NOMO-1 treated with dmso at 0.1 percent for 144 hours (cell line): Measurements from ENCODE around the gene LCN6.
"Not testable (repeated sequence)": the region's sequence is repeated elsewhere in the genome, so short reads cannot be mapped to it uniquely, and the experiment has no call there.

Source experiments
- DNase-seq: peaks from one replicate; lab custom pipeline; 2025; ENCODE audit not compliant: unreplicated experiment; lab: John Stamatoyannopoulos, UW

LCN6 gene

GRCh38 chr9:136760424-136760823 is 12.1 kb upstream of the LCN6 start:
- DNase-seq: no peak

DNA sequence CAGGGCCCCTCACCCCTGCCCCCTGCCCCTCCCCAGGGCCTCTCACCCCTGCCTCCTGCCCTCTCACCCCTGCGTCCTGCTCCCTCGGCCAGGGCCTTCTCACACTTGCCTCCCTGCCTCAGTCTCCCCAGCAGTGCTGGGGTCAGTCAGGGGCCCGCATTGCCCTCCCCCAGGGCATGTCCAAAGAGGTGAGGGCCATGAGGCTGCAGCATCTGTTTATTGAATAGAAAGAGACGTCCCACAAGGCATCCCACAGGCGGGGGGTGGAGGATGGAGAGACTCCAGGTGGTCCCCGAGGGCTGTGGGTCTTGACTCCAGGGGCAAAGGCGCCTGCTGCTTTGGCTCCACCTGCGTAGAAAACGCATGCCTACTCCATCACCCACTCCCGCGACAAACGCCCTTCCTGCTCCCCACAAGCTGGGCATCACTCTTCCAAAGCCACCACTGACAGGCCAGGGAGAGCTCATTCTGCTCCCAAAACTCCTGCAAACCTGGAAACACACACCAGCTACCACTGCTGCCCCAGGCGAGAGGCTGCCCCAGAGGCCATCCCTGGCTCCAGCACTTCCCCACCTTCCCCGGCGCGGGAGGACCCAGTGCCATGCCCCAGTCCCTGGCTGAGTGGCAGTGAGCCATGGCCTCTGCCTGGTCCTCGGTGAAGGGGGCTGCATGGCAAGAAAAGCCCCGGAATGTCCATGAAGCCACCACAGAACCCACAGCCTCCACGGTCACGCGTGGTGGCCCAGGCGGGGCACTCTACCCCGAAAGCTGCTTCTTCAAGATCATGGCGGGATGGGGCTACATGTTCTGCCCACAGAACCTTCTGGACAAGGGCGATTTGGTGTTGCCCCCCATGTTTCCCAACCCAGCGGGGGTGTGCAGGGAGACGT is 11.4 kb upstream of the LCN6 start:
- no peak for DNase-seq

- no peak for DNase-seq
Observed at GRCh38 chr9:136759001-136759400, 10.7 kb upstream of the LCN6 start.

- DNase-seq: no peak
Observed at GRCh38 chr9:136757751-136758140, 9.4 kb upstream of the LCN6 start.

GRCh38 chr9:136757328-136757727 is 9.0 kb upstream of the LCN6 start:
- DNase-seq: no peak

- no peak for DNase-seq
Observed at GRCh38 chr9:136756836-136757235, 8.5 kb upstream of the LCN6 start.

DNA sequence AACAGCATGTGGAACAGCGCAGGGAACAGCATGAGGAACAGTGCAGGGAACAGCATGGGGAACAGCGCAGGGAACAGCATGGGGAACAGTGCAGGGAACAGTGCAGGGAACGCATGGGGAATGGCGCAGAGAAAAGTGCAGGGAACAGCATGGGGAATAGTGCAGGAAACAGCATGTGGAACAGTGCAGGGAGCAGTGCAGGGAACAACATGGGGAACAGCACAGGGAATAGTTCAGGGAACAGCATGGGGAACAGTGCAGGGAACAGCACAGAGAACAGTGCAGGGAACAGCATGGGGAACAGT is 7.8 kb upstream of the LCN6 start:
- no peak for DNase-seq

DNA sequence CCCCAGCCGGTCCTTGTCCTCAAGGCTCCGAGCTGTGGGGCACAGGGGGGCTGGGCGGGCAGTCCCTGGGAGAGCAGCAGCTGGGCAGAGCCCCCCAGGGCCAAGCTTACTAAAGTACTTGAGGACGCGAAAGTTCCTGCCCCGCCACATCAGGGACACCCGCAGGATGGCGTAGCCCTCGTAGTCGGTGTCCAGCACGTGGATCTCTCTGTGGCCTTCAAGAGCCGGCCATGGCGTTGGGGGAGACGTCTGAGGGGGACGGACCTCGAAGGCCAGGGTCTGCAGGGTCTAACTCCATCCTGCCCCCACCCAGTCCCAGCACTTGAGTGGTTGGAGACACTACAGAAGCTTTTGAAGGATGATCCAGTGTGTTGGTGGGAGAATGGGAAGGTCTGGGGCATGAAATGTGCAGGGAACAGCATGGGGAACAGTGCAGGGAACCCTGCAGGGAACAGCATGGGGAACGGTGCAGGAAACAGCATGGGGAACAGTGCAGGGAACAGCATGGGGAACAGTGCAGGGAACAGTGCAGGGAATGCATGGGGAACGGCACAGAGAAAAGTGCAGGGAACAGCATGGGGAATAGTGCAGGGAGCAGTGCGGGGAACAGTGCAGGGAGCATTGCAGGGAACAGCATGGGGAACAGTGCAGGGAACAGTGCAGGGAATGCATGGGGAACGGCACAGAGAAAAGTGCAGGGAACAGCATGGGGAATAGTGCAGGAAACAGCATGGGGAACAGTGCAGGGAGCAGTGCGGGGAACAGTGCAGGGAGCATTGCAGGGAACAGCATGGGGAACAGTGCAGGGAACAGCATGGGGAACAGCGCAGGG is 7.2 kb upstream of the LCN6 start:
- not testable (repeated sequence) for DNase-seq

GRCh38 chr9:136754626-136755301 is 6.4 kb upstream of the LCN6 start:
- DNase-seq: no peak

- DNase-seq: no peak
Observed at GRCh38 chr9:136754059-136754572, 5.8 kb upstream of the LCN6 start.

DNA sequence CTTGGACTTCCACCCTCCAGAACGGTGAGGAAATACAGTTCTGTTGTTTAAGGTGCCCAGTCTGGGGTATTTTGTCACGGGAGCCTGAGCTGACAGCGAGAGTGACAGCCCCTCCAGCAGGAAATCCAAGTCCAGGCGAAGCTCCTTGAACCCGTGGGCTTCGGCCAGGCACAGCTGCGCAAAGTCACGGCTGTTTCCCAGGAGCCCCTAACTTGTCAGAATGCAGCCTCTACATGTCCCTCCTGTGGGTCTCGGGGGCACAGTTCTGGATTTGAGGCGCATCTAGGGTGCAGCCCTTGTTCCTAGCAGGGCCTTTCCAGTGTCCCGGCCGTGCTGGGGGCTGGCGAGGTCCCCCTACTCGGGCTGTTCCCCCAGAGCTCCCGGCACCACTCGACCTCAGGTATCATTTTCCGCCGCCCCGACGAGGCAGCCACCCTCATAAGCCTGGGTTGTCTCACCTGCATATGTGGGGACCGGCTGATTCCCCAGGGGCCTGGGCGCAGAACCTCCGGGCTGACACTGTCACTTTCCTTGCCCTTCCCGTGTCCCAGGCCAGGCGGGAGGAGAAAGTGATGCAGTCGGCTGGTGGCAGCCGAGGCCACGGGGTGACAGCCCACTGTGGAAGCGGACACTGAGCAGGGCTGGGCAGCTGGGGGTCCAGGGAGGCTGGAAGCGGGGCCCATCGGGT is 5.2 kb upstream of the LCN6 start:
- DNase-seq: no peak

DNA sequence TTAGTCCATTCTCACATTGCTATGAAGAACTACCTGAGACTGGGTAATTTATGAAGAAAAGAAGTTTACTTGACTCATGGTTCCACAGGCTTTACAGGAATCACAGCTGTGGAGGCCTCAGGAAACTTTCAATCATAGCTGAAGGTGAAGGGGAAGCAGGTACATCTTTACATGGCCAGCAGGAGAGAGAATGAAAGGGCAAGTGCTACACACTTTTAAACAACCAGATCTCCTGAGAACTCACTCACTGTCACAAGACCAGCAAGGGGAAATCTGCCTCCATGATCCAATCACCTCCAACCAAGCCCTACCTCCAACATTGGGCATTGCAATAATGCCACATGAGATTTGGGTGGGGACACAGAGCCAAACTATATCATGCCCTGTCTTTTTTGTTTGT is 3.5 kb upstream of the LCN6 start:
- no peak for DNase-seq

GRCh38 chr9:136751244-136751643 is 2.9 kb upstream of the LCN6 start:
- DNase-seq: no peak

DNA sequence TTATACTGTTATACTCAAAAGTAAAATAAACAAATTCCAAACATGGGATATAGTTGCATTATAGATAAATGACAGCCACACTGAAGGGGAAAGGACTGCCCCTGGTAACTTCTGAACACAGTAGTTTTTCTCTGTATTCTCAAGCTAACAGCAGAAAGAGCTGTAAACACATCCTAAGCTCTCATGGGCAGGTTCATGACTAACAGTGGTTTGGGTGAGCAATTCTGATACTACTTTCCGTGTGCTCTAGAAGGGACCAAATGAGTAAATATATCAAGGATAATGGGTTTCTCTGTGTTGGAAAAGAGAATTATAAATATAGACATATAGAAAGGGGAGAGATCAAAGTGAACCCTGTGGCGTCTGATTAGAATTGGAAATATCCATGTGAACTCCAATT is 2.2 kb upstream of the LCN6 start:
- no peak for DNase-seq

DNA sequence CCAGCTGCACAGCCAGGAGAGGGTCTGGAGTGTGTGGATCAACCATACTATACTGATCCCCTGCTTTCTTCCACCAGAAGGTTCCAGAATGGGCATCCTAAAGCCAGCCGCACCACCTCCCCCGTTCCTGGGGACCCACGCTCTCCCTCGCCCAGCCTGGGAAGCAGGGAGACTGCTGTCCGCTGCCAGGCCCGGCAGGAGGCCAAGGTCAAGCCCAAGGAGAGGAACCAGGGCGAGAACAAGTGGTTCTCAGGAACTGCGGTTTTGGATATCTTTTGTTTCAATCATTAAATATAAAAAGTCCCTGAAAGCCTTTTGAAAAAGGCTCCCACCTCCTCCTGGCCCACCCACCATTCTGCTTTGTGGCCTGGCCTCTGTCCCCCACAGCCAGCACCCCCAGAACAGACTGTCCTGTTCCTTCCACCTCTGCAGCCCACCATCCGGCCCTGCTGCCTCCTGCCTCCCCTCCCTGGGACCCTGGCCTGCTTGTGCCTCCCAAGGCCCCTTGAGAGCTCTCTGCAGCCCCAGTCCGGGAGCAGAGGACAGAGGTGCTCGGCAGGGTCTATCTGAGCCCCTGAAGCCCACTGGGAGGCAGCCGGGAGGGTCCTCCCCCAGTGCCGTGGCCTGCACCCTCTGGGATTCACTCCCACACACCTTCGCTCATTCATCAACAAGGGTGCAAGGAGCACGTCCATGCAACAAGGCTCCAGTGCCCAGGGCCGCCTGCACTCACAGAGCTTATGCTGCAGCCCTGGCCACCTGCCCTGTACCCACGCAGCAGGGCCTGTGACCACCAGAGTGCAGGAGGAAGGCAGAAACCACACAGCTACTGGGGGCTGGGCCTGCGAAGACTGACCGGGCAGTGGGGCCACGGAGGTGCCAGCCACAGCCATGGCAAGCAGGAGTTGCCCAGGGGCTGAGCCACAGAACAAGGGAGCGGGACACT is 614 bp upstream of the LCN6 start:
- no peak for DNase-seq

GRCh38 chr9:136747161-136748060 is 914 bp downstream of the LCN6 start:
- DNase-seq: no peak

GRCh38 chr9:136746621-136747020 is 1.7 kb downstream of the LCN6 start:
- no peak for DNase-seq

DNA sequence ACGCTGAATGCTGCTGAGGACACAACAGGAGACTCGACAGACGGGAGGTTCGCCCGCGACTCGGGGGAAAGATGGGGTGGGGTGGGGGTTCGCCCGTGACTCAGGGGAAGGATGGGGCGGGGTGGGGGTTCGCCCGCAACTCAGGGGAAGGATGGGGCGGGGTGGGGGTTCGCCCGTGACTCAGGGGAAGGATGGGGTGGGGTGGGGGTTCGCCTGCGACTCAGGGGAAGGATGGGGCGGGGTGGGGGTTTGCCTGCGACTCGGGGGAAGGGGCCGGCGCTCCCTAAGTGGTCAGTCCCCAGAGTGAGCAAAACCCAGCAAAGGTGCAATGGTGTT is 2.2 kb downstream of the LCN6 start:
- no peak for DNase-seq
